PC-3 (cell line): Measurements from ENCODE around the gene AFAP1L2. TPM values are rescaled to one million over a fixed set of nuclear protein-coding genes. Genes with fewer than 3 reads are reported as not detected.

Experiments used
- ATAC-seq: fragments of 200-7000 bp; cut with Tn5 transposase; 2 replicates; pipeline ENCODE4 v1.9.1; 2020; ENCODE audit warnings: mild to moderate bottlenecking, moderate library complexity
- BruUV-seq: library from RNA; stranded (reverse); fragments of 400-500 nt; replicated peaks from 2 replicates; lab custom pipeline; 2021; lab: Mats Ljungman, UMichigan
- CTCF ChIA-PET: fragments of 300-600 bp; sonication (Branson Sonifier 250); formaldehyde crosslinking; loops from one replicate; lab custom pipeline; 2022; ENCODE audit warnings: antibody characterized with exemption; lab: Charles Lee
- POLR2A ChIA-PET: fragments of 300-600 bp; sonication (Branson Sonifier 250); formaldehyde crosslinking; loops from one replicate; lab custom pipeline; 2022; ENCODE audit warnings: antibody characterized with exemption; ENCODE audit not compliant: unreplicated experiment; lab: Charles Lee
- DNase-seq: peaks from one replicate; pipeline ENCODE4 v3.0.0-alpha.2; 2015
- H2AFZ ChIP-seq: fragments of 300-600 bp; sonication (generic); 2 replicates; pipeline ENCODE4 v1.6.0; 2016; ENCODE audit warnings: antibody characterized with exemption, low read length
- H3F3A ChIP-seq: fragments of 300-600 bp; sonication (generic); one replicate; pipeline ENCODE4 v1.6.0; 2017; ENCODE audit warnings: antibody characterized with exemption, low read length, control low read depth, mild to moderate bottlenecking; ENCODE audit not compliant: unreplicated experiment
- H3K27ac ChIP-seq: fragments of 300-600 bp; sonication (generic); 2 replicates; pipeline ENCODE4 v1.5.1; 2016; ENCODE audit warnings: mild to moderate bottlenecking, low read length
- H3K27me3 ChIP-seq: fragments of 300-600 bp; sonication (generic); 2 replicates; pipeline ENCODE4 v1.6.1; 2016; ENCODE audit warnings: low read length, mixed read lengths
- H3K36me3 ChIP-seq: fragments of 300-600 bp; sonication (generic); 2 replicates; pipeline ENCODE4 v1.6.1; 2016; ENCODE audit warnings: low read depth, mixed run types, low read length, mixed read lengths
- H3K4me1 ChIP-seq: fragments of 300-600 bp; sonication (generic); 2 replicates; pipeline ENCODE4 v1.5.1; 2016; ENCODE audit warnings: low read length; ENCODE audit not compliant: insufficient read depth
- H3K4me2 ChIP-seq: fragments of 300-600 bp; sonication (generic); 2 replicates; pipeline ENCODE4 v1.6.0; 2016; ENCODE audit warnings: low read length
- H3K4me3 ChIP-seq: fragments of 300-600 bp; sonication (generic); 2 replicates; pipeline ENCODE4 v1.5.1; 2016; ENCODE audit warnings: mild to moderate bottlenecking, low read length, mixed read lengths
- H3K79me2 ChIP-seq: fragments of 300-600 bp; sonication (generic); 2 replicates; pipeline ENCODE4 v1.6.1; 2017; ENCODE audit warnings: low read length, mixed read lengths
- H3K9ac ChIP-seq: fragments of 300-600 bp; sonication (generic); 2 replicates; pipeline ENCODE4 v1.6.0; 2016; ENCODE audit warnings: mild to moderate bottlenecking, low read length
- H3K9me2 ChIP-seq: fragments of 300-600 bp; sonication (generic); replicated peaks from 2 replicates; pipeline ENCODE4 v1.6.1; 2016; ENCODE audit warnings: mixed run types, low read length, mixed read lengths
- H3K9me3 ChIP-seq: fragments of 300-600 bp; sonication (generic); 2 replicates; pipeline ENCODE4 v1.6.1; 2016; ENCODE audit warnings: low read length, mixed read lengths
- H4K20me1 ChIP-seq: fragments of 300-600 bp; sonication (generic); 2 replicates; pipeline ENCODE4 v1.6.1; 2016; ENCODE audit warnings: low read length, mixed read lengths
- EZH2 ChIP-seq: fragments of 300-600 bp; sonication (generic); IDR thresholded peaks from one replicate; pipeline ENCODE4 v1.6.1; 2017; ENCODE audit warnings: antibody characterized with exemption, mild to moderate bottlenecking, low read length; ENCODE audit not compliant: unreplicated experiment
- EZH2phosphoT487 ChIP-seq: fragments of 300-600 bp; sonication (generic); IDR thresholded peaks from 2 replicates; pipeline ENCODE4 v1.6.1; 2018; ENCODE audit warnings: mild to moderate bottlenecking, antibody characterized with exemption, low read length, borderline replicate concordance
- intact Hi-C: fragments of 100-400 bp; cut with micrococcal nuclease; formaldehyde crosslinking; loops from 2 replicates; pipeline ENCODE4 v1.9.0; 2023
- total RNA-seq: library from RNA; depleted of rRNA; stranded (reverse); fragments of >200 nt; gene quantifications from 2 replicates; pipeline ENCODE4 v1.2.3, GENCODE V29; 2014
- TF ChIP-seq, protein P1 (sequence below): fragments of 300-600 bp; sonication (generic); conservative IDR thresholded peaks from 2 replicates; pipeline ENCODE4 v1.5.1; 2017; ENCODE audit warnings: antibody characterized with exemption, low read depth, mild to moderate bottlenecking, low read length

Gene AFAP1L2
- total RNA-seq, 1 experiment from 2014 or later: 0.77 TPM

DNA sequence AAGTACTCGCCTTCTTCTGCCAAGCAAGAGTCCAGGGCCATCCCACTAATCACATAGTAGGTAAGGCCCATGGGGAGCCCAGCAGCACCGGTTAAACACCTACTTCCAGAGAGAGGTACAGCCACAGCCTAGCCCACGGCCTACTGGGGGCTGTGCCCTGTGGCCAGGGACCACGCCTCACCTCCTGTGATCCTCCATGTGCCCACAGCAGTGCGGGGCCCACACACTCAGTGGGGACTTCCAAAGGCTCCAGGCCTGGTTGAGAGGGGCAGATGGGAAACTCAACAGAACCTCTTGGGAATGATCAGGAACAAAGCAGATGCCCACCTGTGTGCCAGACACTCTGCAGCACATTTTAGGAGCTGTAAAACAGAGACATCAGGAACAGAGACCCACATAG is 19.7 kb downstream of the AFAP1L2 start:
- Histone ChIP-seq H3K79me2 (no peaks in the 10 kb centered on the region), H2AFZ (no peak overlapping the region), H3K27me3 (no peaks in the 10 kb centered on the region), H3F3A (no peaks in the 10 kb centered on the region), H3K4me3 (no peak overlapping the region), H3K27ac (no peak overlapping the region), H3K36me3 (no peaks in the 10 kb centered on the region), H3K4me2 (no peak overlapping the region), H3K9ac (no peak overlapping the region), H3K4me1 (peaks cover 20% of the 10 kb centered on the region), H3K9me3 (no peaks in the 10 kb centered on the region), H4K20me1 (no peaks in the 10 kb centered on the region), H3K9me2 (no peaks in the 10 kb centered on the region)
- ChIA-PET CTCF (no interaction called here), POLR2A (no interaction called here)
- BruUV-seq: no TSS peak
- DNase-seq (no peak), ATAC-seq (no peak)
- TF ChIP-seq EZH2phosphoT487 (no peak), EZH2 (no peak)
- TF ChIP-seq, protein P1, sequence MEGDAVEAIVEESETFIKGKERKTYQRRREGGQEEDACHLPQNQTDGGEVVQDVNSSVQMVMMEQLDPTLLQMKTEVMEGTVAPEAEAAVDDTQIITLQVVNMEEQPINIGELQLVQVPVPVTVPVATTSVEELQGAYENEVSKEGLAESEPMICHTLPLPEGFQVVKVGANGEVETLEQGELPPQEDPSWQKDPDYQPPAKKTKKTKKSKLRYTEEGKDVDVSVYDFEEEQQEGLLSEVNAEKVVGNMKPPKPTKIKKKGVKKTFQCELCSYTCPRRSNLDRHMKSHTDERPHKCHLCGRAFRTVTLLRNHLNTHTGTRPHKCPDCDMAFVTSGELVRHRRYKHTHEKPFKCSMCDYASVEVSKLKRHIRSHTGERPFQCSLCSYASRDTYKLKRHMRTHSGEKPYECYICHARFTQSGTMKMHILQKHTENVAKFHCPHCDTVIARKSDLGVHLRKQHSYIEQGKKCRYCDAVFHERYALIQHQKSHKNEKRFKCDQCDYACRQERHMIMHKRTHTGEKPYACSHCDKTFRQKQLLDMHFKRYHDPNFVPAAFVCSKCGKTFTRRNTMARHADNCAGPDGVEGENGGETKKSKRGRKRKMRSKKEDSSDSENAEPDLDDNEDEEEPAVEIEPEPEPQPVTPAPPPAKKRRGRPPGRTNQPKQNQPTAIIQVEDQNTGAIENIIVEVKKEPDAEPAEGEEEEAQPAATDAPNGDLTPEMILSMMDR: no peak
- intact Hi-C loops: no loop called here

DNA sequence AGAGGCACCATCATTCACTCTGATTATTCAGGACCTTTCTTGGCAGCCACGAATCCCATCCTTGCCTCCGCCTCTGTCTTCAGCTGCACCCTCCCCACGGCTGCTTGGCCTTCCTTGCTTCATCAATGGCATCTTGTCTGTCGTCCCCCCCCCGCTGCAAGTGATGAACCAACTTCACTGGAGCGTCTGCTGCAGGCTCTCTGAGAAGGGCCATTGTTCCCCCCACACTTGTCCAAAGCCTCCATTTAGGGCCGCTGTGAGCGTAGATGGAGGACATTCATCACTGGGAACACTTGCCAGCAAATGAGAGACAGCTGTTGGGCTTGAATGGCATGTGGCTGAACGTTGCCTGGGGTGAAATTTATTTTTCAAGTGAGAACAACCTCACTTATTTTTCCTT is 20.1 kb downstream of the AFAP1L2 start:
- DNase-seq (no peak), ATAC-seq (no peak)
- Histone ChIP-seq H3K9ac (no peak overlapping the region), H3K27me3 (no peaks in the 10 kb centered on the region), H3K4me3 (no peak overlapping the region), H3F3A (no peaks in the 10 kb centered on the region), H3K9me2 (no peaks in the 10 kb centered on the region), H3K4me1 (peaks cover 16% of the 10 kb centered on the region), H3K27ac (no peak overlapping the region), H3K9me3 (no peaks in the 10 kb centered on the region), H3K79me2 (no peaks in the 10 kb centered on the region), H4K20me1 (no peaks in the 10 kb centered on the region), H2AFZ (no peak overlapping the region), H3K4me2 (no peak overlapping the region), H3K36me3 (no peaks in the 10 kb centered on the region)
- ChIA-PET POLR2A (no interaction called here), CTCF (no interaction called here)
- no TSS peak for BruUV-seq
- TF ChIP-seq EZH2phosphoT487 (no peak), EZH2 (no peak)
- TF ChIP-seq, protein P1: no peak
- intact Hi-C loops: no loop called here

DNA sequence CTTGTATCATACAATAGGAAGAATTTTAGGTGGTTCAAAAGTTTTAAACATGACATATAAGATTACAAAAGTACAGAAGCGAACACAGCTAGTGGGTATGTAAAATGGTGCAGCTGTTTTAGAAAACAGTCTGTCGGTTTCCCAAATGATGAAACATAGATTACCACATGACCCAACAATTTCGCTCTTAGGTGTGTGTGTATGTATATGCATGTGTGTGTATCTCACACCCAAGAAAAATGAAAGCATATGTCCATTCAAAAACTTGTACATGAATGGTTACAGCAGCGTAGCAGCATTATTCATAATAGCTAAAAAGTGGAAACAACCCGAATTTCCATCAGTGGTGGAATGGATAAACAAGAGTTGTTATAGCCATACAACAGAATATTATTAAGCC is 23.5 kb downstream of the AFAP1L2 start:
- TF ChIP-seq, protein P1: no peak
- no peak for ATAC-seq
- ChIA-PET POLR2A (no interaction called here), CTCF (no interaction called here)
- H3K4me1 ChIP-seq: no peaks in the 10 kb centered on the region
- H3K4me2 ChIP-seq: no peak overlapping the region
- intact Hi-C loops: no loop called here
- H3K9me2 ChIP-seq: no peaks in the 10 kb centered on the region
- no peaks in the 10 kb centered on the region for H4K20me1 ChIP-seq
- BruUV-seq: no TSS peak
- DNase-seq: no peak
- no peaks in the 10 kb centered on the region for H3K27me3 ChIP-seq
- no peaks in the 10 kb centered on the region for H3K36me3 ChIP-seq
- H3K4me3 ChIP-seq: no peak overlapping the region
- no peak overlapping the region for H3K27ac ChIP-seq
- H2AFZ ChIP-seq: no peak overlapping the region
- no peaks in the 10 kb centered on the region for H3K9me3 ChIP-seq
- no peak overlapping the region for H3K9ac ChIP-seq
- no peaks in the 10 kb centered on the region for H3F3A ChIP-seq
- H3K79me2 ChIP-seq: no peaks in the 10 kb centered on the region
